H9 (cell line): ENCODE measurements around the gene ELANE. TPM values are rescaled to one million over a fixed set of nuclear protein-coding genes. Genes with fewer than 3 reads are reported as not detected.

ENCODE experiments used
- DNase-seq: peaks from one replicate; pipeline ENCODE4 v3.0.0-alpha.2; 2017
- H2AFZ ChIP-seq: one replicate; pipeline ENCODE4 v1.6.1; 2013; ENCODE audit warnings: mild to moderate bottlenecking, low read length, control low read depth, moderate library complexity
- H2AK5ac ChIP-seq: 2 replicates; pipeline ENCODE4 v1.6.1; 2013; ENCODE audit warnings: low read length, control low read depth, mixed read lengths; ENCODE audit not compliant: insufficient read length
- H2BK120ac ChIP-seq: one replicate; pipeline ENCODE4 v1.6.1; 2013; ENCODE audit warnings: low read depth, mild to moderate bottlenecking, low read length, control low read depth, inconsistent platforms; ENCODE audit not compliant: poor library complexity, severe bottlenecking
- H2BK12ac ChIP-seq: 2 replicates; pipeline ENCODE4 v1.6.1; 2013; ENCODE audit warnings: low read length, control low read depth, mixed read lengths, low read depth; ENCODE audit not compliant: insufficient read length
- H2BK15ac ChIP-seq: 2 replicates; pipeline ENCODE4 v1.6.1; 2013; ENCODE audit warnings: low read depth, low read length, control low read depth
- H2BK20ac ChIP-seq: one replicate; pipeline ENCODE4 v1.6.1; 2013; ENCODE audit warnings: low read depth, mild to moderate bottlenecking, low read length, control low read depth, inconsistent platforms; ENCODE audit not compliant: poor library complexity, severe bottlenecking
- H2BK5ac ChIP-seq: 2 replicates; pipeline ENCODE4 v1.6.1; 2013; ENCODE audit warnings: low read length, control low read depth, mixed read lengths; ENCODE audit not compliant: insufficient read length
- H3K14ac ChIP-seq: 2 replicates; pipeline ENCODE4 v1.6.1; 2013; ENCODE audit warnings: low read length, control low read depth; ENCODE audit not compliant: insufficient read depth
- H3K18ac ChIP-seq: 2 replicates; pipeline ENCODE4 v1.6.1; 2013; ENCODE audit warnings: low read depth, mild to moderate bottlenecking, mixed read lengths, low read length, control low read depth; ENCODE audit not compliant: insufficient read length
- H3K23ac ChIP-seq: 2 replicates; pipeline ENCODE4 v1.6.1; 2013; ENCODE audit warnings: low read length, control low read depth, mixed read lengths, low read depth; ENCODE audit not compliant: insufficient read length
- H3K23me2 ChIP-seq: 2 replicates; pipeline ENCODE4 v1.6.1; 2013; ENCODE audit warnings: low read depth, mild to moderate bottlenecking, mixed read lengths, low read length, control low read depth; ENCODE audit not compliant: insufficient read length, poor library complexity, severe bottlenecking
- H3K27ac ChIP-seq: 2 replicates; pipeline ENCODE4 v1.5.1; 2013; ENCODE audit warnings: low read length, control low read depth, mixed read lengths, low read depth; ENCODE audit not compliant: insufficient read length
- H3K27me3 ChIP-seq: 2 replicates; pipeline ENCODE4 v1.6.1; 2013; ENCODE audit warnings: low read length, control low read depth, inconsistent platforms; ENCODE audit not compliant: insufficient read depth
- H3K4ac ChIP-seq: 2 replicates; pipeline ENCODE4 v1.6.1; 2013; ENCODE audit warnings: low read depth, mild to moderate bottlenecking, control low read depth, inconsistent platforms, low read length, moderate library complexity
- H3K4me1 ChIP-seq: 2 replicates; pipeline ENCODE4 v1.6.1; 2013; ENCODE audit warnings: low read length, control low read depth, inconsistent platforms; ENCODE audit not compliant: insufficient read depth
- H3K4me2 ChIP-seq: 2 replicates; pipeline ENCODE4 v1.6.1; 2013; ENCODE audit warnings: low read length, control low read depth, mixed read lengths; ENCODE audit not compliant: insufficient read length, insufficient read depth
- H3K56ac ChIP-seq: 2 replicates; pipeline ENCODE4 v1.6.1; 2013; ENCODE audit warnings: low read depth, mild to moderate bottlenecking, mixed read lengths, low read length, control low read depth; ENCODE audit not compliant: insufficient read length
- H3K79me1 ChIP-seq: 2 replicates; pipeline ENCODE4 v1.6.1; 2013; ENCODE audit warnings: low read depth, mild to moderate bottlenecking, moderate library complexity, low read length, control low read depth, inconsistent platforms; ENCODE audit not compliant: insufficient read depth, poor library complexity, severe bottlenecking
- H3K79me2 ChIP-seq: 2 replicates; pipeline ENCODE4 v1.6.1; 2013; ENCODE audit warnings: low read length, control low read depth, inconsistent platforms; ENCODE audit not compliant: insufficient read depth
- H3K9ac ChIP-seq: 2 replicates; pipeline ENCODE4 v1.6.1; 2013; ENCODE audit warnings: low read length, control low read depth, mixed read lengths; ENCODE audit not compliant: insufficient read length; ENCODE audit errors: extremely low read depth
- H3K9me3 ChIP-seq: one replicate; pipeline ENCODE4 v1.6.1; 2013; ENCODE audit warnings: low read depth, low read length, inconsistent platforms; ENCODE audit not compliant: control insufficient read depth
- H3T11ph ChIP-seq: one replicate; pipeline ENCODE4 v1.6.1; 2013; ENCODE audit warnings: mild to moderate bottlenecking, low read length, control low read depth, inconsistent platforms
- H4K20me1 ChIP-seq: one replicate; pipeline ENCODE4 v1.6.1; 2013; ENCODE audit not compliant: control insufficient read depth, insufficient read length, insufficient read depth
- H4K5ac ChIP-seq: 2 replicates; pipeline ENCODE4 v1.6.1; 2013; ENCODE audit warnings: low read depth, mild to moderate bottlenecking, mixed read lengths, low read length, control low read depth; ENCODE audit not compliant: insufficient read length
- H4K8ac ChIP-seq: replicated peaks from 2 replicates; pipeline ENCODE4 v1.6.1; 2013; ENCODE audit warnings: low read length, control low read depth, mixed read lengths, low read depth; ENCODE audit not compliant: insufficient read length
- H4K91ac ChIP-seq: 2 replicates; pipeline ENCODE4 v1.6.1; 2013; ENCODE audit warnings: low read depth, mild to moderate bottlenecking, moderate library complexity, mixed read lengths, low read length, control low read depth; ENCODE audit not compliant: insufficient read length
- H3K27ac Mint-ChIP-seq, 3 experiments: 2 replicates in 2 of 3; 3 replicates in 1 of 3; pipeline ENCODE4 v1.8.0; 2020 to 2021; ENCODE audit warnings: mixed read lengths in 3 of 3, mild to moderate bottlenecking in 1 of 3, moderate library complexity in 1 of 3
- H3K27me3 Mint-ChIP-seq: 2 replicates; pipeline ENCODE4 v1.8.0; 2021; ENCODE audit warnings: low read depth, mild to moderate bottlenecking, moderate library complexity, mixed read lengths
- H3K36me3 Mint-ChIP-seq, 3 experiments: 2 replicates in 2 of 3; 3 replicates in 1 of 3; pipeline ENCODE4 v1.8.0; 2020 to 2021; ENCODE audit warnings: low read depth in 3 of 3, mixed read lengths in 3 of 3; ENCODE audit not compliant: insufficient read depth in 1 of 3
- H3K4me1 Mint-ChIP-seq, 2 experiments: 2 replicates each; pipeline ENCODE4 v1.8.0; 2020; ENCODE audit warnings: mixed read lengths in 2 of 2
- H3K4me3 Mint-ChIP-seq, 2 experiments: 2 replicates in 1 of 2; 3 replicates in 1 of 2; pipeline ENCODE4 v1.8.0; 2020 to 2021; ENCODE audit warnings: mild to moderate bottlenecking in 2 of 2, mixed read lengths in 2 of 2, moderate library complexity in 1 of 2
- H3K9me3 Mint-ChIP-seq, 2 experiments: 2 replicates in 1 of 2; 3 replicates in 1 of 2; pipeline ENCODE4 v1.8.0; 2020; ENCODE audit warnings: mild to moderate bottlenecking in 2 of 2, mixed read lengths in 2 of 2, moderate library complexity in 1 of 2
- WGBS: extraction: QIAGEN DNeasy Blood & Tissue Kit; methylation state at CpG from one replicate; pipeline ENCODE4 v1.1.7; 2013; ENCODE audit warnings: missing lambda C conversion rate, low lambda C conversion rate, mixed read lengths; ENCODE audit not compliant: insufficient read length; ENCODE audit errors: extremely low coverage; 5-methylcytosine and 5-hydroxymethylcytosine counted together
- total RNA-seq: library from RNA; stranded (reverse); gene quantifications from 2 replicates; pipeline ENCODE4 v1.2.1, GENCODE V29; 2021
- TF ChIP-seq, protein P1 (sequence below): fragments of 200-600 bp; sonication (generic); conservative IDR thresholded peaks from 3 replicates; pipeline ENCODE4 v1.8.0; 2021; ENCODE audit warnings: antibody characterized with exemption, mild to moderate bottlenecking

ELANE gene
- total RNA-seq, 1 experiment from 2014 or later, result not detected

DNA sequence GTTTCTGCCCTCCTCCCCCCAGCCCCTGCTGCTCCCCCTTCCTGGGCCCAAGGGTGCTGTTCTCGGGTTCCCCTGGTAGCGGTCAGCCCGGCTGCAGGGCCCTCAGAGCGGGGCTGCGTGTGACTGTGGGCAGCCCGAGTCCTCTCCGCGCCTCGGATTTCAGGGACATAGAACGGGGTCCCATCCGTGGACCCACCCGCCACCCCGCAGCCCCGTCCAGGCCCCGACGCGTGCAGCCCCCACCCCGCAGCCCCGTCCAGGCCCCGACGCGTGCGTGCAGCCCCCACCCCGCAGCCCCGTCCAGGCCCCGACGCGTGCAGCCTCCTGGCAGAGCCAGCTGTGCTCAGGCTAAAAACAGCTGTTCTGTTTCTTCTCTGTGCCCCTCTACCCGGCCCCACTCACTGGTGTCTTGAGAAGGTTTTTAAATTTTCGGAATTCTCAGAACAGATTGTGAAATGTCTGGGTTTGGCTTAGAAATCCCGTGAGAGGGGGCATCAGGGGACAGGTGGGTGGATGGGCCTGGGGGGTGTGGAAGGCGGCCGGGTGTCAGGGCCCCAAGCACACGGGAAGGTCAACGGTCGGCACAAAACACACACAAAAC lies 16.8 kb upstream of the ELANE start:
- no peak overlapping the region for H4K91ac ChIP-seq
- H2BK15ac ChIP-seq, result no peak overlapping the region
- TF ChIP-seq, protein P1, sequence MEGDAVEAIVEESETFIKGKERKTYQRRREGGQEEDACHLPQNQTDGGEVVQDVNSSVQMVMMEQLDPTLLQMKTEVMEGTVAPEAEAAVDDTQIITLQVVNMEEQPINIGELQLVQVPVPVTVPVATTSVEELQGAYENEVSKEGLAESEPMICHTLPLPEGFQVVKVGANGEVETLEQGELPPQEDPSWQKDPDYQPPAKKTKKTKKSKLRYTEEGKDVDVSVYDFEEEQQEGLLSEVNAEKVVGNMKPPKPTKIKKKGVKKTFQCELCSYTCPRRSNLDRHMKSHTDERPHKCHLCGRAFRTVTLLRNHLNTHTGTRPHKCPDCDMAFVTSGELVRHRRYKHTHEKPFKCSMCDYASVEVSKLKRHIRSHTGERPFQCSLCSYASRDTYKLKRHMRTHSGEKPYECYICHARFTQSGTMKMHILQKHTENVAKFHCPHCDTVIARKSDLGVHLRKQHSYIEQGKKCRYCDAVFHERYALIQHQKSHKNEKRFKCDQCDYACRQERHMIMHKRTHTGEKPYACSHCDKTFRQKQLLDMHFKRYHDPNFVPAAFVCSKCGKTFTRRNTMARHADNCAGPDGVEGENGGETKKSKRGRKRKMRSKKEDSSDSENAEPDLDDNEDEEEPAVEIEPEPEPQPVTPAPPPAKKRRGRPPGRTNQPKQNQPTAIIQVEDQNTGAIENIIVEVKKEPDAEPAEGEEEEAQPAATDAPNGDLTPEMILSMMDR, result no peak
- WGBS, result no CpG with 5 or more reads among the region's 36 CpGs
- H3K18ac ChIP-seq, result no peak overlapping the region
- H3K4me3 Mint-ChIP-seq, result no peak overlapping the region
- no peak overlapping the region for H4K8ac ChIP-seq
- H3K79me1 ChIP-seq, result no peaks in the 10 kb centered on the region
- H3K9me3 ChIP-seq, result no peaks in the 10 kb centered on the region
- H2BK20ac ChIP-seq, result no peak overlapping the region
- H3K27ac Mint-ChIP-seq, result peak overlapping the region in 2 of 3 experiments; percentile 44; a peak in 1 of 7 replicates
- no peaks in the 10 kb centered on the region for H3K4me1 Mint-ChIP-seq
- no peaks in the 10 kb centered on the region for H3K23me2 ChIP-seq
- no peak overlapping the region for H3K4me2 ChIP-seq
- H3K27me3 ChIP-seq, result no peaks in the 10 kb centered on the region
- no peak overlapping the region for H3K4ac ChIP-seq
- no peaks in the 10 kb centered on the region for H4K20me1 ChIP-seq
- peaks cover 8% of the 10 kb centered on the region for H3K27me3 Mint-ChIP-seq
- no peak overlapping the region for H2BK5ac ChIP-seq
- no peak overlapping the region for H3K14ac ChIP-seq
- no peak overlapping the region for H3K27ac ChIP-seq
- H2AFZ ChIP-seq, result no peak overlapping the region
- H3K9me3 Mint-ChIP-seq, result no peaks in the 10 kb centered on the region; a peak in 1 of 5 replicates
- no peak overlapping the region for H2BK120ac ChIP-seq
- no peak overlapping the region for H2AK5ac ChIP-seq
- H3K36me3 Mint-ChIP-seq, result no peaks in the 10 kb centered on the region
- H3K79me2 ChIP-seq, result no peaks in the 10 kb centered on the region
- H3K4me1 ChIP-seq, result no peaks in the 10 kb centered on the region
- H3T11ph ChIP-seq, result no peak overlapping the region
- no peak overlapping the region for H3K9ac ChIP-seq
- no peak overlapping the region for H2BK12ac ChIP-seq
- H4K5ac ChIP-seq, result no peak overlapping the region
- no peak overlapping the region for H3K23ac ChIP-seq
- no peak overlapping the region for H3K56ac ChIP-seq
- DNase-seq, result no peak
